MM.1S (cell line): ENCODE measurements around the gene ZC3H8.

Experiments used
- DNase-seq: peaks from one replicate; pipeline ENCODE4 v3.0.0-alpha.2; 2015
- H2AFZ ChIP-seq: fragments of 300-600 bp; sonication (generic); 2 replicates; pipeline ENCODE4 v1.6.0; 2016; ENCODE audit warnings: antibody characterized with exemption, low read length
- H3F3A ChIP-seq: fragments of 300-600 bp; sonication (generic); 2 replicates; pipeline ENCODE4 v1.6.1; 2016; ENCODE audit warnings: mild to moderate bottlenecking, antibody characterized with exemption, low read length, moderate library complexity, mixed read lengths; ENCODE audit not compliant: insufficient read depth
- H3K27ac ChIP-seq: fragments of 300-600 bp; sonication (generic); 2 replicates; pipeline ENCODE4 v1.5.1; 2016; ENCODE audit warnings: mild to moderate bottlenecking, low read length
- H3K27me3 ChIP-seq: fragments of 300-600 bp; sonication (generic); replicated peaks from 2 replicates; pipeline ENCODE4 v1.6.0; 2016; ENCODE audit warnings: low read length; ENCODE audit not compliant: insufficient read depth
- H3K36me3 ChIP-seq: fragments of 300-600 bp; sonication (generic); replicated peaks from 2 replicates; pipeline ENCODE4 v1.6.1; 2016; ENCODE audit warnings: mild to moderate bottlenecking, low read length, mixed read lengths; ENCODE audit not compliant: insufficient read depth
- H3K4me1 ChIP-seq: fragments of 300-600 bp; sonication (generic); 2 replicates; pipeline ENCODE4 v1.6.1; 2016; ENCODE audit warnings: low read length, mixed read lengths
- H3K4me2 ChIP-seq: fragments of 300-600 bp; sonication (generic); 2 replicates; pipeline ENCODE4 v1.6.0; 2016; ENCODE audit warnings: low read depth, low read length
- H3K4me3 ChIP-seq: fragments of 300-600 bp; sonication (generic); 2 replicates; pipeline ENCODE4 v1.5.1; 2016; ENCODE audit warnings: low read length, mixed read lengths
- H3K79me2 ChIP-seq: fragments of 300-600 bp; sonication (generic); 2 replicates; pipeline ENCODE4 v1.6.1; 2016; ENCODE audit warnings: mixed run types, low read length, mixed read lengths
- H3K9ac ChIP-seq: fragments of 300-600 bp; sonication (generic); 2 replicates; pipeline ENCODE4 v1.6.1; 2016; ENCODE audit warnings: low read length, mixed read lengths
- H3K9me2 ChIP-seq: fragments of 300-600 bp; sonication (generic); replicated peaks from 2 replicates; pipeline ENCODE4 v1.6.1; 2016; ENCODE audit warnings: mild to moderate bottlenecking, low read length, mixed read lengths; ENCODE audit not compliant: insufficient read depth
- H3K9me3 ChIP-seq: fragments of 300-600 bp; sonication (generic); replicated peaks from 2 replicates; pipeline ENCODE4 v1.6.1; 2016; ENCODE audit warnings: mild to moderate bottlenecking, low read length, mixed read lengths; ENCODE audit not compliant: insufficient read depth
- H4K20me1 ChIP-seq: fragments of 300-600 bp; sonication (generic); 2 replicates; pipeline ENCODE4 v1.6.1; 2016; ENCODE audit warnings: mild to moderate bottlenecking, low read length, moderate library complexity, mixed read lengths; ENCODE audit not compliant: insufficient read depth
- EZH2 ChIP-seq: fragments of 300-600 bp; sonication (generic); optimal IDR thresholded peaks from 2 replicates; pipeline ENCODE3; 2017; ENCODE audit warnings: low read depth, mild to moderate bottlenecking, antibody characterized with exemption, low read length, mixed read lengths
- EZH2phosphoT487 ChIP-seq: fragments of 300-600 bp; sonication (generic); IDR thresholded peaks from 2 replicates; pipeline ENCODE4 v1.6.1; 2018; ENCODE audit warnings: antibody characterized with exemption, low read length
- TF ChIP-seq, protein P1 (sequence below): fragments of 300-600 bp; sonication (generic); IDR thresholded peaks from 2 replicates; pipeline ENCODE4 v1.5.1; 2016; ENCODE audit warnings: antibody characterized with exemption, low read length, mixed read lengths

Gene ZC3H8

DNA sequence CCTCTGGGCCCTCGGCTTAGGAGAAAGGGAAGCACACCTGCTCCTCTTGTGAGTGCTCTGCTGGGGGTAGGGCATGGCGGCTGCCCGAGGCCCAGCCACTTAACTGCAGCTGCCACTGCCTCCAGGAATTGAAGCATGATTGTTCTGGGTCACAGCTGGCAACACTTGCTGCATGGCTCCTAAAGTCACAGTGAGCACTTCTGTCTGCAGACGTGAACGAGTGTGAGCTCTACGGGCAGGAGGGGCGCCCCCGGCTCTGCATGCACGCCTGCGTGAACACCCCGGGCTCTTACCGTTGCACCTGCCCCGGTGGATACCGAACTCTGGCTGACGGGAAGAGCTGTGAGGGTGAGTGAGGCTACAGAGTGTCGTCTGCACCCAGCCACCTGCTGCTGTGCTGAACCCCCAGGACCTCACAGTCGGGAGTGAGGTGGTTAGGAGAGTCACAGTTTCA lies 72.2 kb downstream of the ZC3H8 start:
- Histone ChIP-seq H4K20me1 (no peaks in the 10 kb centered on the region), H3K4me2 (no peak overlapping the region), H3K27me3 (no peaks in the 10 kb centered on the region), H3K36me3 (no peaks in the 10 kb centered on the region), H3K9me2 (no peaks in the 10 kb centered on the region), H3K9ac (no peak overlapping the region), H3K79me2 (no peaks in the 10 kb centered on the region), H3F3A (no peaks in the 10 kb centered on the region), H2AFZ (no peak overlapping the region), H3K27ac (no peak overlapping the region), H3K4me3 (no peak overlapping the region), H3K9me3 (no peaks in the 10 kb centered on the region), H3K4me1 (no peaks in the 10 kb centered on the region)
- no peak for DNase-seq
- no peak for TF ChIP-seq EZH2
- TF ChIP-seq, protein P1, sequence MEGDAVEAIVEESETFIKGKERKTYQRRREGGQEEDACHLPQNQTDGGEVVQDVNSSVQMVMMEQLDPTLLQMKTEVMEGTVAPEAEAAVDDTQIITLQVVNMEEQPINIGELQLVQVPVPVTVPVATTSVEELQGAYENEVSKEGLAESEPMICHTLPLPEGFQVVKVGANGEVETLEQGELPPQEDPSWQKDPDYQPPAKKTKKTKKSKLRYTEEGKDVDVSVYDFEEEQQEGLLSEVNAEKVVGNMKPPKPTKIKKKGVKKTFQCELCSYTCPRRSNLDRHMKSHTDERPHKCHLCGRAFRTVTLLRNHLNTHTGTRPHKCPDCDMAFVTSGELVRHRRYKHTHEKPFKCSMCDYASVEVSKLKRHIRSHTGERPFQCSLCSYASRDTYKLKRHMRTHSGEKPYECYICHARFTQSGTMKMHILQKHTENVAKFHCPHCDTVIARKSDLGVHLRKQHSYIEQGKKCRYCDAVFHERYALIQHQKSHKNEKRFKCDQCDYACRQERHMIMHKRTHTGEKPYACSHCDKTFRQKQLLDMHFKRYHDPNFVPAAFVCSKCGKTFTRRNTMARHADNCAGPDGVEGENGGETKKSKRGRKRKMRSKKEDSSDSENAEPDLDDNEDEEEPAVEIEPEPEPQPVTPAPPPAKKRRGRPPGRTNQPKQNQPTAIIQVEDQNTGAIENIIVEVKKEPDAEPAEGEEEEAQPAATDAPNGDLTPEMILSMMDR: no peak
- TF ChIP-seq EZH2phosphoT487: no peak

DNA sequence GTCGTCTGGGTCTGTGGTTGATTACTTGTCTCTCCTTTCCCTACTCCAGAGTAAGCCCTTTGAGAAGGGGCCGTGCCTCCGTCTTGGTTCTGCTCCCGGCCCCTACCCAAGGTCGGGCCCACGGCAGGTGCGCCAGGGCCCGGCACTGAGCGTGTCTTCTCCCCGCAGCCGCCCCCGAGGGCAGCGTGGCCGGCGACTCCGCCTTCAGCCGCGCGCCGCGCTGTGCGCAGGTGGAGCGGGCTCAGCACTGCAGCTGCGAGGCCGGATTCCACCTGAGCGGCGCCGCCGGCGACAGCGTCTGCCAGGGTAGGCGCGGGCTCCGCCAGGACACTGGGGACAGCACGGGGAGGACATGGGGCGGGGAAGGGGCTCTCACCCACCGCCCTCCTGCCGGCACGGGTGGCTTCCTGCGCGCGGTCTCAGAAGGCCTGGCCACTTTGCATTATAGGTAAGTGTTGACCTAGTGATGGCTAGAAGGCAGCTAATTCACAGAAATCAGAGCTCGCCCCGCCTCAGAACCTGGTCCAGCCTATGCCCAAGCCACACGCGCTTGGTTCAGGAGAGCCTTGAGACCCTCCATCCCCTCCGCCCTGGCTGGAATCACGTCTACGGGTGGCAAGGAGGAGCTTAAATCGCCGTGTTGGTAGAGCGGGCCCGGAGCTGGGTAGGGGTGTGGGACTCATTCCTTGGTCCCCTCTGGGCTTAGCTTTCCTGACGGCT lies 73.1 kb downstream of the ZC3H8 start:
- Histone ChIP-seq H2AFZ (no peak overlapping the region), H3K27me3 (no peaks in the 10 kb centered on the region), H3K27ac (no peak overlapping the region), H3K4me3 (no peak overlapping the region), H3K79me2 (no peaks in the 10 kb centered on the region), H4K20me1 (no peaks in the 10 kb centered on the region), H3K4me1 (no peaks in the 10 kb centered on the region), H3K36me3 (no peaks in the 10 kb centered on the region), H3F3A (no peaks in the 10 kb centered on the region), H3K9me3 (no peaks in the 10 kb centered on the region), H3K9ac (no peak overlapping the region), H3K9me2 (no peaks in the 10 kb centered on the region), H3K4me2 (no peak overlapping the region)
- DNase-seq: no peak
- no peak for TF ChIP-seq EZH2
- TF ChIP-seq EZH2phosphoT487: no peak
- TF ChIP-seq, protein P1: no peak

DNA sequence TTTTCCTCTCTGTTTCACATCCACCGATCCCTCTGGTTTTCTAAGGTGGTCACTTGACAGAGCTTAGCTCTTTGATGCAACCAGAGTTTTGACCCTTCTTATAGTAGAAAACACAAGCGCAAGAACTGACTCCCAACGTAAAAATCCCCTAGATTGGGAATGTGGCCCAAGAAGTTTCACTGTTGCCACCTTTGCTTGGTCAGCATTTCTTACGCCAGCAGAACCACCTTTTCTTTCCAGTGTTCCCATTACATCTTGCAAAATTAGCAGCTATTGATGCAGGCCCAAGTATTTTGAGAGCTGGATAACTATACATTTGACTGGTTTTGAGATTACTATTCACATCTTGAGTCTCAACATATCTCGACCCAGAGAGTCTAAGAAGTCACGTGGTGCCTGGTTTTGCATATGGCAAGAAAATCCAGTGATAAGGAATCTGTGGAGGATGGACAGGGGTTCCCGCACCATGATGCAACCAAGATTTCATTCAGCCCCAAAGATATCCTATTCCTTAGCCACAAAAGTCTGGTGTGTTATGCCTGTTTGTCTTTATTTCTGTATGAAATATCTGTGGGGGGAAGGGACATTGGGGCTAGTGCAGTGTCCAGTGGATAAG lies 78.8 kb downstream of the ZC3H8 start:
- Histone ChIP-seq H3K4me3 (no peak overlapping the region), H4K20me1 (no peaks in the 10 kb centered on the region), H3K9me2 (no peaks in the 10 kb centered on the region), H3K4me2 (no peak overlapping the region), H3K9ac (no peak overlapping the region), H3F3A (no peaks in the 10 kb centered on the region), H3K27ac (no peak overlapping the region), H2AFZ (no peak overlapping the region), H3K36me3 (no peaks in the 10 kb centered on the region), H3K9me3 (no peaks in the 10 kb centered on the region), H3K79me2 (no peaks in the 10 kb centered on the region), H3K4me1 (no peaks in the 10 kb centered on the region), H3K27me3 (no peaks in the 10 kb centered on the region)
- DNase-seq: no peak
- TF ChIP-seq EZH2phosphoT487 (no peak), EZH2 (no peak)
- TF ChIP-seq, protein P1: no peak
